DOHH2 (cell line): Measurements from ENCODE around the gene COG3.

ENCODE experiments used
- H3F3A ChIP-seq: fragments of 200-600 bp; sonication (generic), shearing (Covaris generic); 2 replicates; pipeline ENCODE4 v1.6.0; 2016; ENCODE audit warnings: antibody characterized with exemption, mild to moderate bottlenecking; ENCODE audit not compliant: control insufficient read depth, insufficient read depth
- H3K27ac ChIP-seq: fragments of 200-600 bp; sonication (generic); 2 replicates; pipeline ENCODE4 v1.5.1; 2014; ENCODE audit warnings: low read depth, mild to moderate bottlenecking, low read length, moderate library complexity
- H3K27me3 ChIP-seq: fragments of 200-600 bp; sonication (generic); 2 replicates; pipeline ENCODE4 v1.6.1; 2014; ENCODE audit warnings: mild to moderate bottlenecking, low read length, mixed read lengths; ENCODE audit not compliant: control insufficient read depth
- H3K36me3 ChIP-seq: fragments of 200-600 bp; sonication (generic); 2 replicates; pipeline ENCODE4 v1.6.1; 2014; ENCODE audit warnings: mild to moderate bottlenecking, low read length, moderate library complexity, mixed read lengths; ENCODE audit not compliant: control insufficient read depth
- H3K4me1 ChIP-seq: fragments of 200-600 bp; sonication (generic); 2 replicates; pipeline ENCODE4 v1.6.1; 2014; ENCODE audit warnings: mild to moderate bottlenecking, low read length, mixed read lengths; ENCODE audit not compliant: control insufficient read depth
- H3K4me2 ChIP-seq: fragments of 200-600 bp; sonication (generic); 2 replicates; pipeline ENCODE4 v1.6.0; 2014; ENCODE audit warnings: mild to moderate bottlenecking, low read length, moderate library complexity
- H3K4me3 ChIP-seq: fragments of 200-600 bp; sonication (generic); 2 replicates; pipeline ENCODE4 v1.5.1; 2014; ENCODE audit warnings: mild to moderate bottlenecking, low read length, mixed read lengths
- H3K79me2 ChIP-seq: fragments of 200-600 bp; sonication (generic); 2 replicates; pipeline ENCODE4 v1.6.1; 2014; ENCODE audit warnings: mild to moderate bottlenecking, low read length, mixed read lengths; ENCODE audit not compliant: control insufficient read depth
- H3K9me2 ChIP-seq: fragments of 200-600 bp; sonication (generic); replicated peaks from 2 replicates; pipeline ENCODE4 v1.6.1; 2014; ENCODE audit warnings: mild to moderate bottlenecking, low read length, mixed read lengths; ENCODE audit not compliant: control insufficient read depth
- H3K9me3 ChIP-seq: fragments of 200-600 bp; sonication (generic); 2 replicates; pipeline ENCODE4 v1.6.1; 2014; ENCODE audit warnings: antibody characterized with exemption, low read length, mixed read lengths; ENCODE audit not compliant: control insufficient read depth, insufficient read depth
- H4K20me1 ChIP-seq: fragments of 200-600 bp; sonication (generic); 2 replicates; pipeline ENCODE4 v1.6.0; 2014; ENCODE audit warnings: low read depth, mild to moderate bottlenecking, antibody characterized with exemption, low read length, moderate library complexity; ENCODE audit not compliant: control insufficient read depth, insufficient read depth
- CTCF ChIP-seq: fragments of 200-600 bp; sonication (generic); IDR thresholded peaks from one replicate; pipeline ENCODE4 v1.5.1; 2014; ENCODE audit warnings: antibody characterized with exemption, mild to moderate bottlenecking, low read depth, low read length; ENCODE audit not compliant: poor library complexity, severe bottlenecking
- EZH2phosphoT487 ChIP-seq: fragments of 200-600 bp; sonication (generic); IDR thresholded peaks from 2 replicates; pipeline ENCODE4 v1.6.1; 2017; ENCODE audit warnings: borderline replicate concordance, mild to moderate bottlenecking, antibody characterized with exemption, low read length, moderate library complexity, mixed read lengths

Gene COG3

GRCh38 chr13:45464687-45465453 lies at the start of gene COG3:
Gene COG3 (plus strand): TSS chr13:45464939. CDS start chr13:45465037, 98 bp downstream.
- H4K20me1 ChIP-seq, result no peaks in the 10 kb centered on the region
- peaks cover 56% of the 10 kb centered on the region for H3K79me2 ChIP-seq
- no peaks in the 10 kb centered on the region for H3K9me3 ChIP-seq
- no peaks in the 10 kb centered on the region for H3K9me2 ChIP-seq
- TF ChIP-seq CTCF (no peak), EZH2phosphoT487 (no peak)
- no peaks in the 10 kb centered on the region for H3K27me3 ChIP-seq
- peaks cover 7% of the 10 kb centered on the region for H3K36me3 ChIP-seq
- peaks cover 19% of the 10 kb centered on the region for H3K4me1 ChIP-seq
- H3F3A ChIP-seq, result 0 out of 2 replicates have a peak, but pooled peaks cover 3% of the 10 kb centered on the region
- peak within 1 kb of the TSS; percentile 98 for H3K4me3 ChIP-seq
- H3K4me2 ChIP-seq, result peak within 1 kb of the TSS; percentile 88
- peak within 1 kb of the TSS; percentile 33 for H3K27ac ChIP-seq

GRCh38 chr13:45415112-45415511 lies 49.6 kb upstream of the COG3 start:
- Histone ChIP-seq H3K27me3 (peaks cover 13% of the 10 kb centered on the region), H3K9me3 (no peaks in the 10 kb centered on the region), H3K79me2 (no peaks in the 10 kb centered on the region), H3K9me2 (no peaks in the 10 kb centered on the region), H3K4me2 (no peak overlapping the region), H3F3A (peaks cover 15% of the 10 kb centered on the region), H3K4me3 (no peak overlapping the region), H3K36me3 (no peaks in the 10 kb centered on the region), H3K27ac (no peak overlapping the region), H3K4me1 (peaks cover 23% of the 10 kb centered on the region), H4K20me1 (no peaks in the 10 kb centered on the region)
- TF ChIP-seq EZH2phosphoT487 (no peak), CTCF (no peak)

DNA sequence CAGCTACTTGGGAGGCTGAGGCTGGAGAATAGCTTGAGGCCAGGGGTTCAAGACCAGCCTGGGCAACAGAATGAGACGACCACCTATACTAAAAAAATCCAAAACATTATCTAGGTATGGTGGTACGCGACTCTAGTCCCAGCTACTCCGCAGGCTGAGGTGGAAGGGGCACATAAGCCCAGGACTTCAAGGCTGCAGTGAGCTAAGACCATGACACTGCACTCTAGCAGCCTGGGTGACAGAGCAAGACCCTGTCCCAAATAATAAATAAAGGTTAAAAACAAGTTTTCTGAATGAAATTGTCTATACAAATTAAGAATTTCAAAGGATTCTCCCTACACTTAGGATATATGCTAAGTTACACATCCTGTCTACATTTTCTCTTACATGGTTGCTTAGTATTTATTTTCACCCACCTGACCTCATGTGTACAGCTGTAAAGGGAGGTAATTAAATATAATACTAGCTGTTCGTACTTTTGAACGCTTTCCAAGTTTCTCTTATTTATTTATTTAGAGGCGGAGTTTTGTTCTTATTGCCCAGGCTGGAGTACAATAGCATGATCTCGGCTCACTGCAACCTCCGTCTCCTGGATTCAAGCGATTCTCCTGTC lies 48.1 kb upstream of the COG3 start:
- Histone ChIP-seq H3K4me3 (peak overlapping the region; percentile 82), H3K9me2 (no peaks in the 10 kb centered on the region), H4K20me1 (no peaks in the 10 kb centered on the region), H3K36me3 (no peaks in the 10 kb centered on the region), H3K4me1 (peaks cover 23% of the 10 kb centered on the region), H3K4me2 (peak overlapping the region; percentile 98), H3K27ac (no peak overlapping the region), H3K79me2 (no peaks in the 10 kb centered on the region), H3F3A (peaks cover 16% of the 10 kb centered on the region), H3K9me3 (no peaks in the 10 kb centered on the region), H3K27me3 (peaks cover 13% of the 10 kb centered on the region)
- TF ChIP-seq EZH2phosphoT487 (no peak), CTCF (no peak)
